ENCODE data around the gene PSME3. TPM values are rescaled to one million over a fixed set of nuclear protein-coding genes. Genes with fewer than 3 reads are reported as not detected.

Gene PSME3
- total and polyA plus RNA-seq, 2 of the 13 experiments (the other 11 are each of a cell fraction or from before 2014, with no cell fraction given) = 66.3 to 135 TPM

DNA sequence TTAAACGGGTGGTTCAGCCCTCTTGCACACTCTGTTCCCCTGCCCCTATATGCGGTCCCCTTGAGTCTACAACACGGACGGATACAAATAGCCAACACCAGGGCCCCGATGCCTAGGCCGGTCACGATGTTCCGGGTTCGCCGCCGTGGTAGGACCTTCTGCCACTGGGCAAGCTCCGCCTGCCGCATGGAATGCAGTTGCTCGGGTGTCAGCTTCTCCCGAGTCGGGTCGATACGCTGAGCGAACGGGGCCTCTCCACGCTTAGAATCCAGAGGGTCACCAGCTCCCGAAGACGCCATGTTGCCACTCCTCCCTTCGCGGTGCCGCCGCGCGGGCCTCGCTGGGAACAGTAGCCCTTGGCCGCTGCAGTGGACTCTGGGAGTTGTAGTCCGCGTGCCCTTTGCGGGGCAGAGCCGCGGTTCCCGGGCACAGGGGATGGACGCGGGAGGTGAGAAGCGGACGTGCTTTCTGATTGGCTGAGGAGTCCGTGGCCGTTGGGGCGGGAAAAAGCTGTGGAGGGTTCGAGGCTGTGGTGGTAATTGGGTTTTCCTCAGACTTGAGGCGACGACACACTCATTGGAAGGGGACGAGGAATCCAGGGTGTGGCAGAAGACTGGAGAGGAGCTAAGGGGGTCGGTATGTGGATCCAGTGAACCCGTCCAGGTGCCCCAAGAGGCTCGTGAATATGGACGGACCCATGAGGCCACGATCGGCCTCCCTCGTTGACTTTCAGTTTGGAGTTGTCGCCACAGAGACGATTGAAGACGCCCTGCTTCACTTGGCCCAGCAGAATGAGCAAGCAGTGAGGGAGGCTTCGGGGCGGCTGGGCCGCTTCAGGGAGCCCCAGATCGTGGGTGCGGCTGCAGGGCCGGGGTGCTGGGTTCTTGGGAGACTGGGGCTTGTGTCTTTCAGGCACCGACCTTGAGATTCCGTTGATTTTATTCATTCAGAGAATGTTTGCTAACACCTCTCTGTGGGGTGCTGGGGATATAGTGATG lies 34.5 kb upstream of the PSME3 start, which contains the start of the genes CNTD1 and COA3 (continued):
- TF ChIP-seq ZNF20 (CRISPR knock-in tag; IDR thresholded peaks at IDR 0.05) (no peak), SMAD9 (CRISPR knock-in tag; IDR thresholded peaks at IDR 0.05) (peak; percentile 75; the same call in 1 of the 2 replicates), ATRX (CRISPR knock-in tag; IDR thresholded peaks at IDR 0.05; ENCODE audit: borderline replicate concordance) (no peak), SMC3 (IDR thresholded peaks at IDR 0.05; ENCODE audit: low read length) (no peak), ETS1 (CRISPR knock-in tag; IDR thresholded peaks at IDR 0.05) (no peak), TFDP1 (CRISPR knock-in tag; IDR thresholded peaks at IDR 0.05; ENCODE audit: borderline replicate concordance) (peak; percentile 99), NR2C2 (CRISPR knock-in tag; IDR thresholded peaks at IDR 0.05; ENCODE audit: borderline replicate concordance) (peak; percentile 95), CTCF (CRISPR knock-in tag; IDR thresholded peaks at IDR 0.05) (peak; percentile 42), POGK (CRISPR knock-in tag; conservative IDR thresholded peaks at IDR 0.05) (peak; percentile 96), ZNF761 (CRISPR knock-in tag; conservative IDR thresholded peaks at IDR 0.05) (peak; percentile 95), ZFX (CRISPR knock-in tag; IDR thresholded peaks at IDR 0.05; ENCODE audit: low read depth) (peak; percentile 99), MAFG (CRISPR knock-in tag; IDR thresholded peaks at IDR 0.05) (no peak), HNF1A (IDR thresholded peaks at IDR 0.05; ENCODE audit: low read depth) (peak; percentile 63), HNF1A (CRISPR knock-in tag; IDR thresholded peaks at IDR 0.05; ENCODE audit: borderline replicate concordance) (peak; percentile 86)
- TF ChIP-seq, protein P1, sequence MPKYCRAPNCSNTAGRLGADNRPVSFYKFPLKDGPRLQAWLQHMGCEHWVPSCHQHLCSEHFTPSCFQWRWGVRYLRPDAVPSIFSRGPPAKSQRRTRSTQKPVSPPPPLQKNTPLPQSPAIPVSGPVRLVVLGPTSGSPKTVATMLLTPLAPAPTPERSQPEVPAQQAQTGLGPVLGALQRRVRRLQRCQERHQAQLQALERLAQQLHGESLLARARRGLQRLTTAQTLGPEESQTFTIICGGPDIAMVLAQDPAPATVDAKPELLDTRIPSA (CRISPR knock-in tag; IDR thresholded peaks at IDR 0.05; ENCODE audit: borderline replicate concordance) = no peak

Data from HepG2 (cell line).